Mucosa of descending colon (tissue), 3 donors: ENCODE data around the gene EPB41L3. TPM values are rescaled to one million over a fixed set of nuclear protein-coding genes. Genes with fewer than 3 reads are reported as not detected.
"Not testable (repeated sequence)": the region's sequence is repeated elsewhere in the genome, so short reads cannot be mapped to it uniquely, and the experiment has no call there.

Experiments
- ATAC-seq: fragments of 200-7000 bp; cut with Tn5 transposase; one replicate; pipeline ENCODE4 v1.9.1; 2020; ENCODE audit warnings: mild to moderate bottlenecking, moderate library complexity
- DNase-seq, 3 donors: peaks; one replicate each; pipeline ENCODE4 v3.0.0-alpha.2; 2020
- H3K36me3 ChIP-seq: fragments of 200-600 bp; one replicate; pipeline ENCODE4 v1.8.0; 2021; ENCODE audit warnings: low read depth, mild to moderate bottlenecking
- H3K4me1 ChIP-seq: fragments of 200-600 bp; one replicate; pipeline ENCODE4 v1.8.0; 2021; ENCODE audit warnings: low read depth, mild to moderate bottlenecking
- H3K4me3 ChIP-seq: fragments of 200-600 bp; one replicate; pipeline ENCODE4 v1.8.0; 2021; ENCODE audit warnings: mild to moderate bottlenecking
- H3K9me3 ChIP-seq: fragments of 200-600 bp; one replicate; pipeline ENCODE4 v1.8.0; 2021; ENCODE audit warnings: mild to moderate bottlenecking
- intact Hi-C, 2 donors: fragments of 100-400 bp; cut with DNase I in 1 of 2; cut with micrococcal nuclease in 1 of 2; formaldehyde crosslinking; loops; one replicate each; pipeline versions ENCODE4 v1.11.0 to v1.11.1; 2022; cut with DNase I, micrococcal nuclease
- total RNA-seq, 3 donors: library from RNA; stranded (reverse); fragmentation: NEBNext Ultra II Directional in 2 of 3; extraction: Animal tissue kit (Norgen Biotek cat#: 25700) in 2 of 3; gene quantifications; one replicate each; pipeline versions ENCODE4 v1.2.1 to v1.2.4, GENCODE V29; 2021 to 2023
- TF ChIP-seq, protein P1 (sequence below): fragments of 200-600 bp; IDR thresholded peaks from one replicate; pipeline ENCODE4 v1.8.0; 2022; ENCODE audit warnings: antibody characterized with exemption, mild to moderate bottlenecking
- donor health status: DM: no; HTN: no; CAD: no; lungs with moderate emphysema.
- donor health status: DM: no; HTN: no; CAD: no.
- donor health status: DM: no; HTN: yes; CAD: no.

The EPB41L3 gene
- total RNA-seq, 3 donors from 2014 or later, result 83.3 to 98.9 (median 97.3) TPM

DNA sequence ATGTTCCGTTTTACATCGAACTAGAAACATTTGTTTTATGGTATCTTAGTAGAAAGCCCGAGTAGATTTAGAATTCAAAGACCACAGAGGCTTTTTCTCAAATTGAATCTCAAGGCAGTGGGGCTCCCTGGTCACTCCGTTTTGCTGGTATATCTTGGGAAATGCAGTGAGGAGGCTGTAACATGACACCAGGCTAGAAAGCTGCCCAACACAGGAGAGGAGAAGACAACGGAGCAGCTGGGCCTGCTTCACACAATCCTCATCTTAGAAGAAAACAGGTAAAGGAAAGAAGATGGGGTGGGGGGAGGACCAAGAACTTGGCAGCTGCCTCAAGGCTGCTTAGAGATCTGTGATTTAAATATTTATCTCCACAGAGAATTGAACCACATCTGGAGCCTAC lies 38.3 kb upstream of the EPB41L3 start:
- ATAC-seq, result no peak
- no peak for DNase-seq
- H3K36me3 ChIP-seq, result no peaks in the 10 kb centered on the region
- TF ChIP-seq, protein P1, sequence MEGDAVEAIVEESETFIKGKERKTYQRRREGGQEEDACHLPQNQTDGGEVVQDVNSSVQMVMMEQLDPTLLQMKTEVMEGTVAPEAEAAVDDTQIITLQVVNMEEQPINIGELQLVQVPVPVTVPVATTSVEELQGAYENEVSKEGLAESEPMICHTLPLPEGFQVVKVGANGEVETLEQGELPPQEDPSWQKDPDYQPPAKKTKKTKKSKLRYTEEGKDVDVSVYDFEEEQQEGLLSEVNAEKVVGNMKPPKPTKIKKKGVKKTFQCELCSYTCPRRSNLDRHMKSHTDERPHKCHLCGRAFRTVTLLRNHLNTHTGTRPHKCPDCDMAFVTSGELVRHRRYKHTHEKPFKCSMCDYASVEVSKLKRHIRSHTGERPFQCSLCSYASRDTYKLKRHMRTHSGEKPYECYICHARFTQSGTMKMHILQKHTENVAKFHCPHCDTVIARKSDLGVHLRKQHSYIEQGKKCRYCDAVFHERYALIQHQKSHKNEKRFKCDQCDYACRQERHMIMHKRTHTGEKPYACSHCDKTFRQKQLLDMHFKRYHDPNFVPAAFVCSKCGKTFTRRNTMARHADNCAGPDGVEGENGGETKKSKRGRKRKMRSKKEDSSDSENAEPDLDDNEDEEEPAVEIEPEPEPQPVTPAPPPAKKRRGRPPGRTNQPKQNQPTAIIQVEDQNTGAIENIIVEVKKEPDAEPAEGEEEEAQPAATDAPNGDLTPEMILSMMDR, result no peak
- H3K4me3 ChIP-seq, result no peak overlapping the region
- intact Hi-C loops, result no loop called here
- H3K4me1 ChIP-seq, result no peaks in the 10 kb centered on the region
- no peaks in the 10 kb centered on the region for H3K9me3 ChIP-seq

GRCh38 chr18:5574843-5575242 lies 31.0 kb upstream of the EPB41L3 start:
- H3K4me1 ChIP-seq, result no peaks in the 10 kb centered on the region
- H3K4me3 ChIP-seq, result no peak overlapping the region
- TF ChIP-seq, protein P1, result no peak
- no peak for DNase-seq
- H3K9me3 ChIP-seq, result no peaks in the 10 kb centered on the region
- intact Hi-C loops, result no loop called here
- no peak for ATAC-seq
- H3K36me3 ChIP-seq, result no peaks in the 10 kb centered on the region

- TF ChIP-seq, protein P1, result no peak
- ATAC-seq, result no peak
- DNase-seq, result no peak
- H3K36me3 ChIP-seq, result no peaks in the 10 kb centered on the region
- H3K4me1 ChIP-seq, result no peaks in the 10 kb centered on the region
- H3K9me3 ChIP-seq, result no peaks in the 10 kb centered on the region
- no peak overlapping the region for H3K4me3 ChIP-seq
- intact Hi-C loops, result no loop called here
Measured at GRCh38 chr18:5571666-5572065, 27.9 kb upstream of the EPB41L3 start.

DNA sequence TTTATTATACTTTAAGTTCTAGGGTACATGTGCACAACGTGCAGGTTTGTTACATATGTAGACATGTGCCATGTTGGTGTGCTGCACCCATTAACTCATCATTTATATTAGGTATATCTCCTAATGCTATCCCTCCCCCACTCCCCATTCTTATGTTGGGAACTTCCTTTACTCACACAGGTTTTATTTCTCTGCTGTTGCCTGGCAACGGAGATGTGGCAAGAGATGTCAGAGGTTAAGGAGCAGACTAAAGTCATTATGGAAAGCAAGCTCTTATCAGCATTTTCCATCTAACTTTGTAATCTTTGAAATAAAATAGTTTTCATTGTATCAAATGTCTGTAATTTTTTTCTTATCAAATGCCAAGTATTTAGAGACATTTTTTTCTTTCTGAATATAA lies 26.8 kb upstream of the EPB41L3 start:
- H3K36me3 ChIP-seq, H3K4me3 ChIP-seq, H3K4me1 ChIP-seq, H3K9me3 ChIP-seq, intact Hi-C loops: not testable (repeated sequence)
- ATAC-seq (peak; percentile 68), DNase-seq (peak in 1 of 3 donors; percentile 48)

GRCh38 chr18:5568416-5568815 lies 24.6 kb upstream of the EPB41L3 start:
- ATAC-seq, result no peak
- Histone ChIP-seq H3K4me1 (no peaks in the 10 kb centered on the region), H3K9me3 (no peaks in the 10 kb centered on the region), H3K36me3 (no peaks in the 10 kb centered on the region), H3K4me3 (no peak overlapping the region)
- intact Hi-C loops, result no loop called here
- TF ChIP-seq, protein P1, result no peak
- no peak for DNase-seq

- intact Hi-C loops, result no loop called here
- Histone ChIP-seq H3K36me3 (no peaks in the 10 kb centered on the region), H3K9me3 (no peaks in the 10 kb centered on the region), H3K4me3 (no peak overlapping the region), H3K4me1 (no peaks in the 10 kb centered on the region)
- TF ChIP-seq, protein P1, result no peak
- DNase-seq, result no peak
- no peak for ATAC-seq
Measured at GRCh38 chr18:5558851-5559250, 15.1 kb upstream of the EPB41L3 start.
